HCT116 (cell line): ENCODE data around the gene STIM1. TPM values are rescaled to one million over a fixed set of nuclear protein-coding genes. Genes with fewer than 3 reads are reported as not detected.

Experiments
- ATAC-seq: fragments of 200-7000 bp; cut with Tn5 transposase; 2 replicates; pipeline ENCODE4 v1.9.1; 2020; ENCODE audit warnings: mild to moderate bottlenecking, moderate library complexity
- BruUV-seq: library from RNA; stranded (reverse); fragments of 400-500 nt; replicated peaks from 2 replicates; lab custom pipeline; 2021; lab: Mats Ljungman, UMichigan
- CTCF ChIA-PET: fragments of 300-600 bp; sonication (Branson Sonifier 250); formaldehyde crosslinking; loops from one replicate; lab custom pipeline; 2021; ENCODE audit warnings: antibody characterized with exemption; lab: Charles Lee
- POLR2A ChIA-PET: fragments of 300-600, 350-600 bp; sonication (Branson Sonifier 250); formaldehyde crosslinking; loops from one replicate; lab custom pipeline; 2021; ENCODE audit warnings: antibody characterized with exemption; lab: Charles Lee
- RAD21 ChIA-PET, 2 experiments: fragments of 300-600 bp; sonication (Branson Sonifier 250); formaldehyde crosslinking; loops; one replicate each; lab custom pipeline; 2023; ENCODE audit warnings: low total read pairs in 2 of 2; ENCODE audit not compliant: uncharacterized antibody in 2 of 2, unreplicated experiment in 2 of 2, low non-redundant PET in 1 of 2; lab: Charles Lee
- DNase-seq: peaks from one replicate; pipeline ENCODE4 v3.0.0-alpha.2; 2010; ENCODE audit warnings: low read depth, low spot score
- H2AFZ ChIP-seq: fragments of 200-600 bp; shearing (Covaris generic), sonication (generic); 2 replicates; pipeline ENCODE4 v1.6.1; 2017; ENCODE audit warnings: low read depth, mixed run types, mixed read lengths, antibody characterized with exemption, low read length; ENCODE audit not compliant: poor library complexity, severe bottlenecking
- H3K27ac ChIP-seq: 2 replicates; pipeline ENCODE4 v1.5.1; 2012; ENCODE audit warnings: low read depth, low read length
- H3K27me3 ChIP-seq: fragments of 200-600 bp; sonication (generic); 2 replicates; pipeline ENCODE4 v1.6.1; 2016; ENCODE audit warnings: mixed run types, low read length, mixed read lengths; ENCODE audit not compliant: insufficient read depth
- H3K36me3 ChIP-seq, 2 experiments: fragments of 200-500 bp in 1 of 2; fragments of 200-600 bp in 1 of 2; sonication (Bioruptor generic) in 1 of 2; sonication (generic) in 1 of 2; 2 replicates each; pipeline versions ENCODE4 v1.5.1 to v1.6.1; 2014 to 2016; ENCODE audit warnings: low read length in 2 of 2, inconsistent platforms in 1 of 2, mixed read lengths in 1 of 2, mixed run types in 1 of 2; ENCODE audit not compliant: insufficient read depth in 2 of 2, control insufficient read depth in 1 of 2
- H3K4me1 ChIP-seq, 2 experiments: fragments of 200-600 bp in 1 of 2; sonication (generic) in 1 of 2; 2 replicates each; pipeline versions ENCODE4 v1.5.1 to v1.6.1; 2012 to 2017; ENCODE audit warnings: low read length in 2 of 2, inconsistent platforms in 1 of 2, mild to moderate bottlenecking in 1 of 2, mixed read lengths in 1 of 2, mixed run types in 1 of 2, moderate library complexity in 1 of 2; ENCODE audit not compliant: insufficient read depth in 2 of 2, control insufficient read depth in 1 of 2
- H3K4me2 ChIP-seq: fragments of 200-600 bp; sonication (generic); 2 replicates; pipeline ENCODE4 v1.6.1; 2017; ENCODE audit warnings: mixed run types, low read length, mixed read lengths
- H3K4me3 ChIP-seq, 2 experiments: fragments of 200-600 bp in 1 of 2; sonication (generic) in 1 of 2; replicated peaks in 1 of 2; 2 replicates each; pipeline ENCODE4 v1.5.1; 2011 to 2016; ENCODE audit warnings: low read length in 2 of 2, control low read depth in 1 of 2, low read depth in 1 of 2, mild to moderate bottlenecking in 1 of 2, mixed read lengths in 1 of 2, mixed run types in 1 of 2
- H3K79me2 ChIP-seq: fragments of 200-600 bp; sonication (generic); 2 replicates; pipeline ENCODE4 v1.6.1; 2017; ENCODE audit warnings: mild to moderate bottlenecking, mixed run types, low read length, moderate library complexity, mixed read lengths; ENCODE audit not compliant: insufficient read depth
- H3K9ac ChIP-seq: fragments of 200-600 bp; sonication (generic); 2 replicates; pipeline ENCODE4 v1.6.1; 2016; ENCODE audit warnings: low read length, mixed read lengths
- H3K9me2 ChIP-seq: fragments of 200-600 bp; sonication (generic), shearing (Covaris generic); 2 replicates; pipeline ENCODE4 v1.6.1; 2017; ENCODE audit warnings: mixed run types, mild to moderate bottlenecking, moderate library complexity; ENCODE audit not compliant: insufficient read depth
- H3K9me3 ChIP-seq, 2 experiments: fragments of 200-500 bp in 1 of 2; fragments of 200-600 bp in 1 of 2; sonication (Bioruptor generic) in 1 of 2; sonication (generic) in 1 of 2; 2 replicates each; pipeline ENCODE4 v1.6.1; 2014 to 2017; ENCODE audit warnings: low read length in 2 of 2, mixed read lengths in 2 of 2, inconsistent platforms in 1 of 2, low read depth in 1 of 2, mild to moderate bottlenecking in 1 of 2, mixed run types in 1 of 2, moderate library complexity in 1 of 2; ENCODE audit not compliant: control insufficient read depth in 1 of 2, insufficient read depth in 1 of 2
- H4K20me1 ChIP-seq: fragments of 200-600 bp; sonication (generic), shearing (Covaris generic); 2 replicates; pipeline ENCODE4 v1.6.1; 2017; ENCODE audit warnings: mixed run types, mild to moderate bottlenecking, moderate library complexity; ENCODE audit not compliant: insufficient read depth
- CTCF ChIP-seq, 3 experiments: fragments of 200-600 bp in 1 of 3; sonication (generic) in 1 of 3; IDR thresholded peaks in 2 of 3; conservative IDR thresholded peaks in 1 of 3; 2 replicates each; pipeline ENCODE4 v1.5.1; 2012 to 2017; ENCODE audit warnings: low read depth in 2 of 3, low read length in 2 of 3, antibody characterized with exemption in 1 of 3, borderline replicate concordance in 1 of 3, control low read depth in 1 of 3, mild to moderate bottlenecking in 1 of 3, mixed read lengths in 1 of 3, mixed run types in 1 of 3, moderate library complexity in 1 of 3; ENCODE audit not compliant: insufficient read depth in 1 of 3
- ELF1 ChIP-seq: IDR thresholded peaks from 2 replicates; pipeline ENCODE4 v1.6.1; 2012; ENCODE audit warnings: low read depth, borderline replicate concordance
- EZH2phosphoT487 ChIP-seq: fragments of 200-600 bp; IDR thresholded peaks from 2 replicates; pipeline ENCODE4 v1.6.1; 2018; ENCODE audit warnings: antibody characterized with exemption, borderline replicate concordance
- FOSL1 ChIP-seq: IDR thresholded peaks from 2 replicates; pipeline ENCODE4 v1.6.1; 2012; ENCODE audit warnings: low read depth
- JUND ChIP-seq: IDR thresholded peaks from 2 replicates; pipeline ENCODE4 v1.6.1; 2012
- MAX ChIP-seq: IDR thresholded peaks from 2 replicates; pipeline ENCODE4 v1.6.1; 2012
- POLR2AphosphoS5 ChIP-seq: IDR thresholded peaks from 2 replicates; pipeline ENCODE4 v1.6.1; 2011; ENCODE audit warnings: mild to moderate bottlenecking, low read depth, low read length, moderate library complexity
- SIN3A ChIP-seq: IDR thresholded peaks from 2 replicates; pipeline ENCODE4 v1.6.1; 2012; ENCODE audit warnings: low read depth
- SP1 ChIP-seq: IDR thresholded peaks from 2 replicates; pipeline ENCODE4 v1.6.1; 2012; ENCODE audit warnings: low read depth
- YY1 ChIP-seq: IDR thresholded peaks from 2 replicates; pipeline ENCODE4 v1.6.1; 2011; ENCODE audit warnings: low read length, low read depth, moderate library complexity, mild to moderate bottlenecking; ENCODE audit not compliant: insufficient replicate concordance; ENCODE audit errors: extremely low read depth
- intact Hi-C: fragments of 100-400 bp; cut with micrococcal nuclease; formaldehyde crosslinking; loops from 2 replicates; pipeline ENCODE4 v1.10.0; 2022
- total RNA-seq: library from RNA; stranded (reverse); gene quantifications from one replicate; pipeline ENCODE4 v1.2.1, GENCODE V29; 2021; ENCODE audit not compliant: unreplicated experiment

The STIM1 gene
- total RNA-seq, 1 experiment from 2014 or later, result 22.3 TPM

- no peaks in the 10 kb centered on the region for H3K79me2 ChIP-seq
- no peaks in the 10 kb centered on the region for H3K27me3 ChIP-seq
- H3K4me3 ChIP-seq, result no peak overlapping the region
- H3K9me3 ChIP-seq, result no peaks in the 10 kb centered on the region
- H2AFZ ChIP-seq, result no peak overlapping the region
- no peak overlapping the region for H3K27ac ChIP-seq
- no peak for TF ChIP-seq SP1
- no peak for TF ChIP-seq ELF1
- H3K9ac ChIP-seq, result no peak overlapping the region
- DNase-seq (no peak), ATAC-seq (no peak)
- no peaks in the 10 kb centered on the region for H3K36me3 ChIP-seq
- no peaks in the 10 kb centered on the region for H3K4me1 ChIP-seq
- ChIA-PET RAD21 (no interaction called here), POLR2A (no interaction called here), CTCF (no interaction called here)
- no peaks in the 10 kb centered on the region for H4K20me1 ChIP-seq
- no peak overlapping the region for H3K4me2 ChIP-seq
- BruUV-seq, result no TSS peak
- H3K9me2 ChIP-seq, result no peaks in the 10 kb centered on the region
- intact Hi-C loops, result no loop called here
These were observed 37.8 kb downstream of the STIM1 start for GRCh38 chr11:3893311-3893710.

- TF ChIP-seq YY1, result no peak
- TF ChIP-seq ELF1, result no peak
- TF ChIP-seq CTCF (IDR thresholded peaks at IDR 0.05 in 2 of 3, conservative IDR thresholded peaks at IDR 0.05 in 1 of 3; ENCODE audit: borderline replicate concordance in 1 of 3, insufficient read depth in 1 of 3, low read depth in 2 of 3, low read length in 2 of 3), result no peak
- no peak for TF ChIP-seq MAX
- TF ChIP-seq POLR2AphosphoS5, result no peak
- TF ChIP-seq SIN3A, result no peak
- TF ChIP-seq EZH2phosphoT487, result no peak
- TF ChIP-seq FOSL1, result no peak
- no peak for TF ChIP-seq JUND
- TF ChIP-seq, all 23 proteins: peak for 0
- no peaks in the 10 kb centered on the region for H4K20me1 ChIP-seq
- H3K4me3 ChIP-seq, result no peak overlapping the region
- RAD21 ChIA-PET, result no interaction called here
- no peak overlapping the region for H3K4me2 ChIP-seq
- H3K9me3 ChIP-seq, result no peaks in the 10 kb centered on the region
- intact Hi-C loops, result no loop called here
- no peak overlapping the region for H3K9ac ChIP-seq
- H3K4me1 ChIP-seq, result no peaks in the 10 kb centered on the region
- CTCF ChIA-PET, result no interaction called here
- no TSS peak for BruUV-seq
- DNase-seq, result no peak
- H3K9me2 ChIP-seq, result no peaks in the 10 kb centered on the region
- POLR2A ChIA-PET, result no interaction called here
- no peaks in the 10 kb centered on the region for H3K27me3 ChIP-seq
- no peak for ATAC-seq
- no peak overlapping the region for H2AFZ ChIP-seq
- no peaks in the 10 kb centered on the region for H3K36me3 ChIP-seq
- no peak overlapping the region for H3K27ac ChIP-seq
- H3K79me2 ChIP-seq, result no peaks in the 10 kb centered on the region
These were observed 38.8 kb downstream of the STIM1 start for GRCh38 chr11:3894128-3894731.
